GM12878 (cell line): Measurements from ENCODE around the gene EML1.

ENCODE experiments used
- ASH2L ChIP-seq: fragments of 300-600, 200-600 bp; sonication (generic); IDR thresholded peaks from 2 replicates; pipeline ENCODE4 v1.6.1; 2017; ENCODE audit warnings: low read depth, mild to moderate bottlenecking, borderline replicate concordance
- CEBPZ ChIP-seq: fragments of 150-350 bp; IDR thresholded peaks from 2 replicates; pipeline ENCODE4 v1.6.1; 2016; ENCODE audit warnings: low read depth, low read length
- CHD1 ChIP-seq: IDR thresholded peaks from 2 replicates; pipeline ENCODE4 v1.6.1; 2012; ENCODE audit warnings: low read depth, low read length, improper control_type of control experiment
- CREB1 ChIP-seq: IDR thresholded peaks from 2 replicates; pipeline ENCODE4 v1.6.1; 2012; ENCODE audit warnings: low read depth, mild to moderate bottlenecking, inconsistent platforms
- EGR1 ChIP-seq, 2 experiments: IDR thresholded peaks; 1 replicate in 1 of 2; 2 replicates in 1 of 2; pipeline ENCODE4 v1.6.1; 2011 to 2012; ENCODE audit warnings: low read depth in 2 of 2, low read length in 2 of 2, borderline replicate concordance in 1 of 2, mild to moderate bottlenecking in 1 of 2, moderate library complexity in 1 of 2
- ETV6 ChIP-seq, 2 experiments: fragments of 450-650 bp in 1 of 2; IDR thresholded peaks in 1 of 2; conservative IDR thresholded peaks in 1 of 2; 2 replicates each; pipeline ENCODE4 v1.6.1; 2014; ENCODE audit warnings: antibody characterized with exemption in 1 of 2, borderline replicate concordance in 1 of 2, low read depth in 1 of 2, mild to moderate bottlenecking in 1 of 2, moderate library complexity in 1 of 2
- EZH2 ChIP-seq: IDR thresholded peaks from 2 replicates; pipeline ENCODE4 v1.6.1; 2012; ENCODE audit warnings: low read depth, mild to moderate bottlenecking, control low read depth, inconsistent platforms, low read length, borderline replicate concordance; ENCODE audit not compliant: control insufficient read depth
- NFXL1 ChIP-seq: fragments of 450-650 bp; IDR thresholded peaks from 2 replicates; pipeline ENCODE4 v1.6.1; 2017; ENCODE audit warnings: antibody characterized with exemption, mild to moderate bottlenecking, borderline replicate concordance
- PAX8 ChIP-seq: fragments of 450-650 bp; IDR thresholded peaks from 2 replicates; pipeline ENCODE4 v1.6.1; 2017; ENCODE audit warnings: mild to moderate bottlenecking, moderate library complexity
- POLR2A ChIP-seq: IDR thresholded peaks from 2 replicates; pipeline ENCODE4 v1.6.1; 2011; ENCODE audit warnings: low read depth, mild to moderate bottlenecking, low read length
- SRF ChIP-seq, 2 experiments: IDR thresholded peaks; 2 replicates each; pipeline ENCODE4 v1.6.1; 2011; ENCODE audit warnings: low read depth in 2 of 2, low read length in 2 of 2, mild to moderate bottlenecking in 1 of 2, moderate library complexity in 1 of 2
- TF ChIP-seq, protein P1 (sequence below): IDR thresholded peaks from 2 replicates; pipeline ENCODE4 v1.6.1; 2012; ENCODE audit warnings: mild to moderate bottlenecking, low read depth, low read length
- TF ChIP-seq, protein P2 (sequence below), 3 experiments: IDR thresholded peaks in 2 of 3; conservative IDR thresholded peaks in 1 of 3; 2 replicates each; pipeline ENCODE4 v1.5.1; 2011; ENCODE audit warnings: low read depth in 3 of 3, low read length in 3 of 3, mild to moderate bottlenecking in 3 of 3, control low read depth in 2 of 3, moderate library complexity in 2 of 3, inconsistent platforms in 1 of 3, mixed read lengths in 1 of 3; ENCODE audit not compliant: control insufficient read depth in 2 of 3, insufficient read depth in 1 of 3; ENCODE audit errors: extremely low read depth in 1 of 3
- TF ChIP-seq, protein P3 (sequence below): IDR thresholded peaks from 2 replicates; pipeline ENCODE4 v1.6.1; 2011; ENCODE audit warnings: low read depth, low read length, improper control_type of control experiment, borderline replicate concordance

DNA sequence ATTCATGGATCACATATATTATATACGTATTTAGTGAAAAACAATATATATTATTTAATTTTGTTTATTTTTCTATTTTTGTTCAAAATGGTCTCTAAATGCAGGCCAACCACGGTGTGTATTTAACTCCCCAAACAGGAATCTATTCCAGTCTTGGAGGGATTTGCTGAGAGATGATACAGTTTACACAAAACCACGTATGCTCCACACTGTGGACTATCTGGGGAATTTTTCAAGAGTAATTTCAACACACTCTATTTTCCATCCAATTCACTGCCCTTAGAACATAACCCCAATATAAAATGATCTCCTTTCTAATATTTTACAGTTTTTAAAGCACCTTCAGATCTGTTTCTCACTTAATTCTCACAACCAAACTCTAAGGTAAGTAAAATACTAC lies 15.3 kb downstream of the EML1 start:
- TF ChIP-seq ETV6 (conservative IDR thresholded peaks at IDR 0.05 in 1 of 2, IDR thresholded peaks at IDR 0.05 in 1 of 2; ENCODE audit: borderline replicate concordance in 1 of 2, low read depth in 1 of 2), result no peak
- no peak for TF ChIP-seq SRF (IDR thresholded peaks at IDR 0.05; ENCODE audit: low read depth in 2 of 2, low read length in 2 of 2)
- TF ChIP-seq, protein P1, sequence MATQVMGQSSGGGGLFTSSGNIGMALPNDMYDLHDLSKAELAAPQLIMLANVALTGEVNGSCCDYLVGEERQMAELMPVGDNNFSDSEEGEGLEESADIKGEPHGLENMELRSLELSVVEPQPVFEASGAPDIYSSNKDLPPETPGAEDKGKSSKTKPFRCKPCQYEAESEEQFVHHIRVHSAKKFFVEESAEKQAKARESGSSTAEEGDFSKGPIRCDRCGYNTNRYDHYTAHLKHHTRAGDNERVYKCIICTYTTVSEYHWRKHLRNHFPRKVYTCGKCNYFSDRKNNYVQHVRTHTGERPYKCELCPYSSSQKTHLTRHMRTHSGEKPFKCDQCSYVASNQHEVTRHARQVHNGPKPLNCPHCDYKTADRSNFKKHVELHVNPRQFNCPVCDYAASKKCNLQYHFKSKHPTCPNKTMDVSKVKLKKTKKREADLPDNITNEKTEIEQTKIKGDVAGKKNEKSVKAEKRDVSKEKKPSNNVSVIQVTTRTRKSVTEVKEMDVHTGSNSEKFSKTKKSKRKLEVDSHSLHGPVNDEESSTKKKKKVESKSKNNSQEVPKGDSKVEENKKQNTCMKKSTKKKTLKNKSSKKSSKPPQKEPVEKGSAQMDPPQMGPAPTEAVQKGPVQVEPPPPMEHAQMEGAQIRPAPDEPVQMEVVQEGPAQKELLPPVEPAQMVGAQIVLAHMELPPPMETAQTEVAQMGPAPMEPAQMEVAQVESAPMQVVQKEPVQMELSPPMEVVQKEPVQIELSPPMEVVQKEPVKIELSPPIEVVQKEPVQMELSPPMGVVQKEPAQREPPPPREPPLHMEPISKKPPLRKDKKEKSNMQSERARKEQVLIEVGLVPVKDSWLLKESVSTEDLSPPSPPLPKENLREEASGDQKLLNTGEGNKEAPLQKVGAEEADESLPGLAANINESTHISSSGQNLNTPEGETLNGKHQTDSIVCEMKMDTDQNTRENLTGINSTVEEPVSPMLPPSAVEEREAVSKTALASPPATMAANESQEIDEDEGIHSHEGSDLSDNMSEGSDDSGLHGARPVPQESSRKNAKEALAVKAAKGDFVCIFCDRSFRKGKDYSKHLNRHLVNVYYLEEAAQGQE, result no peak
- TF ChIP-seq CHD1, result no peak
- no peak for TF ChIP-seq EZH2
- TF ChIP-seq PAX8, result no peak
- no peak for TF ChIP-seq EGR1 (IDR thresholded peaks at IDR 0.05; ENCODE audit: borderline replicate concordance in 1 of 2, low read depth in 2 of 2, low read length in 2 of 2)
- TF ChIP-seq POLR2A, result no peak
- no peak for TF ChIP-seq NFXL1
- TF ChIP-seq, protein P2, sequence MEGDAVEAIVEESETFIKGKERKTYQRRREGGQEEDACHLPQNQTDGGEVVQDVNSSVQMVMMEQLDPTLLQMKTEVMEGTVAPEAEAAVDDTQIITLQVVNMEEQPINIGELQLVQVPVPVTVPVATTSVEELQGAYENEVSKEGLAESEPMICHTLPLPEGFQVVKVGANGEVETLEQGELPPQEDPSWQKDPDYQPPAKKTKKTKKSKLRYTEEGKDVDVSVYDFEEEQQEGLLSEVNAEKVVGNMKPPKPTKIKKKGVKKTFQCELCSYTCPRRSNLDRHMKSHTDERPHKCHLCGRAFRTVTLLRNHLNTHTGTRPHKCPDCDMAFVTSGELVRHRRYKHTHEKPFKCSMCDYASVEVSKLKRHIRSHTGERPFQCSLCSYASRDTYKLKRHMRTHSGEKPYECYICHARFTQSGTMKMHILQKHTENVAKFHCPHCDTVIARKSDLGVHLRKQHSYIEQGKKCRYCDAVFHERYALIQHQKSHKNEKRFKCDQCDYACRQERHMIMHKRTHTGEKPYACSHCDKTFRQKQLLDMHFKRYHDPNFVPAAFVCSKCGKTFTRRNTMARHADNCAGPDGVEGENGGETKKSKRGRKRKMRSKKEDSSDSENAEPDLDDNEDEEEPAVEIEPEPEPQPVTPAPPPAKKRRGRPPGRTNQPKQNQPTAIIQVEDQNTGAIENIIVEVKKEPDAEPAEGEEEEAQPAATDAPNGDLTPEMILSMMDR (IDR thresholded peaks at IDR 0.05 in 2 of 3, conservative IDR thresholded peaks at IDR 0.05 in 1 of 3; ENCODE audit: control insufficient read depth in 2 of 3, extremely low read depth in 1 of 3, insufficient read depth in 1 of 3, low read depth in 3 of 3, low read length in 3 of 3), result no peak
- no peak for TF ChIP-seq CEBPZ
- no peak for TF ChIP-seq CREB1
- no peak for TF ChIP-seq ASH2L
- TF ChIP-seq, protein P3, sequence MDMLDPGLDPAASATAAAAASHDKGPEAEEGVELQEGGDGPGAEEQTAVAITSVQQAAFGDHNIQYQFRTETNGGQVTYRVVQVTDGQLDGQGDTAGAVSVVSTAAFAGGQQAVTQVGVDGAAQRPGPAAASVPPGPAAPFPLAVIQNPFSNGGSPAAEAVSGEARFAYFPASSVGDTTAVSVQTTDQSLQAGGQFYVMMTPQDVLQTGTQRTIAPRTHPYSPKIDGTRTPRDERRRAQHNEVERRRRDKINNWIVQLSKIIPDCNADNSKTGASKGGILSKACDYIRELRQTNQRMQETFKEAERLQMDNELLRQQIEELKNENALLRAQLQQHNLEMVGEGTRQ, result no peak
